GM18868 (cell line): ENCODE results near the gene FAM168A.
A peak's percentile ranks its signal among the peaks of the same experiment; 100 is the strongest.
"Not testable (repeated sequence)": the region's sequence is repeated elsewhere in the genome, so short reads cannot be mapped to it uniquely, and the experiment has no call there.

Source experiments
- ATAC-seq: cut with Tn5 transposase; IDR thresholded peaks from one replicate; pipeline ENCODE4 v1.9.1; 2021; ENCODE audit warnings: mild to moderate bottlenecking, moderate library complexity; ENCODE audit not compliant: unreplicated experiment

Gene FAM168A

DNA sequence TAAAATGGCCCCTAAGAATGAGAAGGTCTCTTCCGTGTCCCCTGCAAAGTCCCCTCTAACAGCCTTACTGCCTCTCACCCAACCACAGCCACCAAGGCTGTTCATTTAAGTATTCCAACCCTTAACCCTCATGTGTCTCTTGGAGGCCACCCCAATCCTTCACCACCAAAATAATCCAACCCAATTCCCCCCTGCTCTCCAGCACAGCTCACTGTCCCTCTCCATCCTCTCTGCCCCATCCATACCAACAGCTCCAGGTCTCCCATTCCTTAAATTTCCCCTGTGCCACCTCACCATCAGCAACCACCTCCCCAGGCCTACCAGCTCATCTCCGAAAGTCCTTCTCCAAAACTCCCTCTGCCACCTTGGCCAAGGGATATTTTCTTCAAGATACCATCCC, 1.4 kb downstream of the FAM168A start:
- no peak for ATAC-seq

DNA sequence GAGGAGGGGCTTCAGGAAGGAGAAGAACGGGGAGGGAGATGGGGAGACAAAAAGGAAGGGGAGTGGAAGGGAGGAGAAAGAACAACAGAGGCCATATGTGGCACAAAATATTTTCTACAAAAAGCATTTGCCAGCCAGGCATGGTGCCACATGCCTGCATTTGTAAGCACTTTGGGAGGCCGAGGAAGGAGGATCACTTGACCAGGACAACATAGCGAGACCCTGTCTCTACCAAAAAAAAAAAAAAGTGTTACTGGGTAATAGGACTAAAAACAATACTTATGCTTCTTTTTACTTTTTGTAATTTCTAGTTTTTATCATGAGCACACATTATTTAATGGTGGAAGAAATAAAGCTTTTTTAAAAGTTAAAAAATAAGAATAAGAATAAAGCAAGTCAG, 5.3 kb downstream of the FAM168A start:
- no peak for ATAC-seq

DNA sequence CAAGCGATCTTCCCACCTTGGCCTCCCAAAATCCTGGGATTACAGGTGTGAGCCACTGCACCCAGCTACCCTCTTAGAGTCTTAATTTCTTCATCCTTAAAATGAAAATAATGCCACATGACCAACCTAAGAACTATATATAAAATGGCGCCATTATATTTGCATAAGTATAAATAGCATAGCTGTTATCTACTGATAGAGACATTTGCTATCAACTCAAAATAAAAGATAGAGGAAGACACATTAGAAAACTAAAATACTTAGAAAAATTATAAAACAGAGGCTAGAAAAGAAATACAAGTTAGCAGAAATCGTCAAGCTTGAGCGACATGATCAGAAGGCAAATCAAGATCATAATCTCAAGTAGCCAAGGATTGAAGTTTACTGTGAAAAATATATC, 6.2 kb downstream of the FAM168A start:
- no peak for ATAC-seq

DNA sequence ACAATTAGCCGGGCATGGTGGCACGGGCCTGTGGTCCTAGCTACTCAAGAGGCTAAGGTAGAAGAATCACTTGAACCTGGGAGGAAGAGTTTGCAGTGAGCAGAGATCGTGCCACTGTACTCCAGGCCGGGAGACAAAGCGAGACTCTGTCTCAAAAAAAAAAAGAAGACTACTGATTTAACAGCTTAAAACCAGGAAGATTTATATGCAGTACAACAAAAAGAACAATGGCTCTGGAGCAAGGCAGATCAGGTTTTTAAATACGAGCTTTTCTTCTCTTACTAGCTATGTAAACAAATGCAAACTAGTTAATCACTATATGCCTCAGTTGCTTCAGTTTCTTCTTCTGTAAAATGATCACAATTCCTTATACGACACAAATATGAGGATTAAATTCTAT, 6.9 kb downstream of the FAM168A start:
- no peak for ATAC-seq

DNA sequence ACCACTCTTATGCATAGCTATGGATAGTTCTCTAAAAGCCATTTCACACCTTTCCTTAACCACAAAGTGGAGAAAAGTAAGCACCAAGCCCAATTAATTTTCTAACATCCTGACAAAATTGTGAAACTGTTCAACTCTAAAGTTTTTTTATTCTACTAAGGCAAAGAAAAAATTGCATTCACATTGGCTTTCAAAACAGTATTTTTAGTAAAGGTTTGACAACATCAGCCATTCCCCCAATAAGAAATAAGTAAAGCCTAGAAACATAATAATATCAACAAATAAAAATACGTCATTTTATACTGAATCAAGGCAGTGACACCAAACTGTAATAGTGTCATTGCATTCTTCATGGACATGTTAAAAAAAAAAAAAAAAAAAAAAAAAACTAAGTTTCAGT, 11.1 kb downstream of the FAM168A start:
- no peak for ATAC-seq

DNA sequence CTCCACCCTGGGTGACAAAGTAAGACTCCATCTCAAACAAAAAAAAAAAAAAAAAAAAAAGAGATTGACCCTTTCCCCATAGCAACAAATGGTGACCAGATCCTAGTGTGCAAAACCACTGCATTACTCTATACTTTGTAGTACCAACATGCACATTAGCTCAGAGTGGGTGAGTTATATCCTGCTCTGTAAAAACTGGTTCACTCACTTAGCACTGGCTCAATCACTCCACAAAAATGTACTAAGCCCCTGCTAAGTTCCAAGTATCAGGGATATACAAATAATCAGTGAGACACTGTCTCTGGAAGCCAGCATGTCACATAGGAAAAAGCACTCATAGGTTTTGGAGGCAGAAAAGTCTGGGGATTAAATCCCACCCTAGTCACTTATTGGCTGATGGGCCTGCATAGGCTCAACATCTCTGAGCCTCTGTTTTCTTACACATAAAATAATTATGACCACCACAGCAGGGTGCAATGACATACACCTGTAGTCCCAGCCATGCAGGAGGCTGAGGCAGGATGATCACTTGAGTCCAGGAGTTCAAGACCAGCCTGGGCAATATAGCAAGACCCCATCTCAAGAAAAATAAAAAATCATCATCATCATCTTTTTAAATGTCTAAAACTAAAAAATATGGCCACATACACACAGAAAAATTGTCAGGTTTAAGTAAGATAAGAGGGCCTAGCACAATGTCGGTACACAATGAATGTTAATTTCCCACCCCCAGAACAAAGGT, 11.9 kb downstream of the FAM168A start:
- no peak for ATAC-seq

DNA sequence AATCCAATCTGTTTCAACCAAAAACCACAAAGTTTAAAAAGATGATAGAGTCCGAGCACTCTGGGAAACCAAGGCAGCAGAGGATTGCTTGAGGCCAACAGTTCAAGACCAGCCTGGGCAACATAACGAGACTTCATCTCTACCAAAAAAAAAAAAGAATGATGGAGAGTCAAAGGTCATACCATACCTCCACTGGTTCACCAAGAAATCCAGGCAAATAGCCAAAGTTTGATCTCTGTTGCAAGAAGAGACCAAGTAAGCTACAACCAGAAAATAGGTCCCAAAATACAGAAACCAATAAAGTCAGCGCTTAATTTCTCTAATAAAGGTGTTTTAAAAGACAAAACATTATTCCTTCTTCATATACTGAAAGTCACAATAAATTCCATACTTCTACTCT, 13.1 kb downstream of the FAM168A start:
- no peak for ATAC-seq

DNA sequence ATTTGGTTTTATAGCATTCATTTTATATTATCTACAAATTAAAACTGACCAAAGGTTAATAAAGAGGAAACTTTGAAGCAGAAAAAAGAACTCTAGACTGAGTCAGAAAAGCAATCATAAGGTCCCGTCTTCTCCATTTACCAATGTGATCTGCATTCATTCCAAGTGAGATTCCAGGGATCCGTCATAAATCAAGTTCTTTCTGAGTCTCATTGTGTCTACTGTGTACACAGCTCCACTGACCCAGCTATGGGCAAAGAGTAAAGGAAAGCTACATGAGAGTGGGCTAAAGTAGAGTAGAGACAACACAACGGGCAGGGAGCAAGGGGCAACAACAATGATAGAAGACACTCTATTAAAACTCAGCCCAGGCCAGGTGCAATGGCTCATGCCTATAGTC, 15.3 kb downstream of the FAM168A start:
- no peak for ATAC-seq

DNA sequence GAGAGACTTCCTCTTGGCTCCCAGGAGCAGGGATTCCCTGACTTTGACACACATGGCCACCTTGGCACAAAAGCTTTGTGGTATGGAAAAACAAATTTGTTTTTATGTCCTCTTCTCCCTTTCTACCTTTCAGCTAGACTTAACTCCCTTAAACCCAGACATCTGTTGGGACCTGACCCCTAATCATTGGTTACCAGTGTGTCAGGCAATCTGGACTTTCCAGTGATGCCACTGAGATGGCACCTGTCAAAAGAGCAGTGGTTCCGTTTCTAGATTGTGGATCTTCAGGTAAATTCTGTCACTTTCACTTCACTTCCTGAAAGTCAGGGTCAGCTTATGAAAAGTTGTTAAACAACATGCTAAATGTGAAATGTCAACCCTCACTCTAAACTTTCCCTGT, 17.2 kb downstream of the FAM168A start:
- not testable (repeated sequence) for ATAC-seq

DNA sequence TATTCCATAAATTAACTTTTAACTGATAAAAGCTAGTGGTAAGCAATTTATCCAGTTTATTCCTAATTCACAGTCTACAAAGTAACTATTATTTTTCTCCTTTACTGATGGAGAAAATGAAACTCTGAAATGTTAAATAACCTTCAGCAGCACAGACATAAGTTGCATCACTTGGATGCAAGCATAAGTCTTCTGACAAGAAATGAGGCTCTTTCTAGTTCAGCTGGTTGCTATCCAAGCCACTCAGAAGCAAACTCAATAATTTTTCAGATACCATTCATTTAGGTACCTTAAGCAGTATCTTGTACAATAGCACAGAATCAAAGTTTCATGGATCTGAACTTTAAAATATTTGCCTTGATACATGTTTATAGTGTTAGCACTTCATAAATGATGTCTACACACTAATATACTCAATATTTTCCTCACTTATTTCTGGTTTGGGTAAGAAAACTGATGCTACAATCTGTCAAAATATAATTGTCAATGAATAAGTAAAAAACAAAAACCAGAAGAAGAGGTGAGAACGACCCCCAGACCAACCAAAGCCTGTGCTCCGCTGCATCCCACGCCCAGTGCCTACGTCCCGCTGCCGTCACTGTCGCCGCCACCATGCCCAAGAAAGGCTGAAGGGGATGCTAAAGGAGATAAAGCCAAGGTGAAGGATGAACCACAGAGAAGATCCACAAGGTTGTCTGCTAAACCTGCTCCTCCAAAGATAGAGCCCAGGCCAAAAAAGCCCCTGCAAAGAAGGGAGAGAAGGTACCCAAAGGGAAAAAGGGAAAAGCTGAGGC, 18.1 kb downstream of the FAM168A start:
- no peak for ATAC-seq

DNA sequence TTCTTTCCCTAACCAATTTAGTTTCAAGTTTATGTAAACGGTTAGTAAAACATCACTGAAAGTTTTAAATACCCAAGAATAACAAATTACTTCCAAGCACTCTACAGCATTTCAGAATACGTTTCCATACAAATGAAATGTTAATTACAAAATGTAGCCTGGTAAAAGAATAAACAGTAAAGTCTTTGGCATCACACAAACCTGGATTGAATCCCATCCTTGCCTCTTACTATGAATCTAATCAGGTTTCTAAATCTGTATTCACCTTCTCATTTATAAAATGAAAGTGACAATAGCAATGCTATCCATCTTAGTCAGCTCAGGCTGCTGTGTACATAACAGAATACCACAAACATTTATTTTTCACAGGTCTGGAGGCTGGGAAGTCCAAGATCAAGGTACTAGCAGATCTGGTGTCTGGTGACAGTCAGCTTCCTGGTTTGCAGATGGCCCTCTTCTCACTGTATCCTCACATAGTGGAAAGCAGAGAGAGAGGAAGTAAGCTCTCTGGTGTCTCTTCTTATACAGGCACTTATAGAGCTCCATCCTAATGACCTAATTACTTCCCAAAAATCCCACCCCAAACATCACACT, 19.2 kb downstream of the FAM168A start:
- ATAC-seq: peak; percentile 86

DNA sequence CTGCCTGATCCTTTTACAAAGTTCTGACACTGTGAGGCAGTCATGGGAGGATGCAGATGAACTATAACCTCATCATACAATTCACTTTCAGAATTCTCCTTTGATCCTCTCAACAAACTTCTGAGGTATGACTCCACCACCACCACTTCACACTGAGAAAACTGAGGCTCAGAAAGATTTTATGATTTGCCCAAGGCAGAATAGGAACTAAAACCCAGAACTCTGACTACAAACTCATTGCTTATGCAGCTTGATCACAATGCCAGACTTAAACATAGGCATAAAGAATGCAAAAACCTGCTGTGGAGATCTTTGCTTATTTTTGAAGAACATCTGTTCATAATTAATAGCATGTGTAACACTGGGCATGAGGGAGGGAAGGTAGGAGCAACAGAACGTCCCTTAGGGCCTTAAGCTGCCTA, 20.4 kb downstream of the FAM168A start:
- peak; percentile 53 for ATAC-seq

DNA sequence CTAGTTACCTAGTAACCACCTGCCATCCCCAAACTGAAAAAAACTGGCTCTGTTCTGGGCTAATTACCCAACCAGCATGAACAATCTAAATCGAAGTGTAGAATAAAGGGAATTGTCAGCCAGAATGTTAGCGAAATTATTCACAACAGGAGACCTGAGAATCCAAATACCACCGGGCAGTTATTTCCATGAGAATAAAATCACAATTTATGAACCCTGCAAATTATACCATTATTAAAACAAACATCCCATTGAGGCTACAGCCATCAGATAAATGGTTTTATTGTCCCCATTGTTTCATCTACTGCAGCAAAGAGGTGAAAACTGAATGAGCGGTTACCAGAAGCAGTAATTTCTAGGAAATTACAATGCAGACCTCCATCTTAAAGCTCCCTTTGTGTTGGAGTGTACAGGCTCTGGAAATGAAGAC, 21.7 kb downstream of the FAM168A start:
- no peak for ATAC-seq

DNA sequence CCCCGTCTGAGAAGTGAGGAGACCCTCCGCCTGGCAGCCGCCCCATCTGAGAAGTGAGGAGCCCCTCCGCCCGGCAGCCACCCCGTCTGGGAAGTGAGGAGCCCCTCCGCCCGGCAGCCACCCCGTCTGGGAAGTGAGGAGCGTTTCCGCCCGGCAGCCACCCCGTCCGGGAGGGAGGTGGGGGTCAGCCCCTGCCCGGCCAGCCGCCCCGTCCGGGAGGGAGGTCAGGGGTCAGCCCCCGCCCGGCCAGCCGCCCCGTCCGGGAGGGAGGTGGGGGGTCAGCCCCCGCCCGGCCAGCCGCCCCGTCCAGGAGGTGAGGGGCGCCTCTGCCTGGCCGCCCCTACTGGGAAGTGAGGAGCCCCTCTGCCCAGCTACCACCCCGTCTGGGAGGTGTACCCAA, 25.9 kb downstream of the FAM168A start:
- not testable (repeated sequence) for ATAC-seq

DNA sequence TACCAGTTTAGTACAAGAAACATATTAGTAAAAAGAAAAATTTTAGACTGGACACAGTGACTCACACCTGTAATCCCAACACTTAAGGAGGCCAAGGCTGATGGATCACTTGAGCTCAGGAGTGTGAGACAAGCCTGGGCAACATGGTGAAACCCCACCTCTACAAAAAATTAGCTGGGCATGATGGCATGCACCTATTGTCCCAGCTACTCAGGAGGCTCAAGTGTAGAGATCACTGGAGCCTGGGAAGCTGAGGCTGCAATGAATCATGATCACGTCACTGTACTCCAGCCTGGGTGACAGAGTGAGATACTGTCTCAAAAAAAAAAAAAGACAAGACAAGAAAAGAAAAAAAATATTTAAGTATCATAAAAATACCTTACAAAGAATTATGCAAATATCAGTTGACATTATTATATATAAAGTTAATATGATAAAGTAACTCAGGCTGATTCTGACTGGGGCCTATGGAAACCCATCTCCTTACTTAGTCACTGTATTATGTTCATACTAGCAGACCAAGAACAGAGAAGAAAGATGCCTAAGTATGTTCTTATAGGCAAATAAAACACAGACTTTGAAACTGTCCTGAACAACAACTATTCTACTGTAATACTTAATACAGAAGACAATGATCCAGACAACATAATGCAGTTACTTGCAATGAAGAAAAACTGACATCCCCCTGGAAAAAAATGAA, 27.3 kb downstream of the FAM168A start:
- no peak for ATAC-seq

DNA sequence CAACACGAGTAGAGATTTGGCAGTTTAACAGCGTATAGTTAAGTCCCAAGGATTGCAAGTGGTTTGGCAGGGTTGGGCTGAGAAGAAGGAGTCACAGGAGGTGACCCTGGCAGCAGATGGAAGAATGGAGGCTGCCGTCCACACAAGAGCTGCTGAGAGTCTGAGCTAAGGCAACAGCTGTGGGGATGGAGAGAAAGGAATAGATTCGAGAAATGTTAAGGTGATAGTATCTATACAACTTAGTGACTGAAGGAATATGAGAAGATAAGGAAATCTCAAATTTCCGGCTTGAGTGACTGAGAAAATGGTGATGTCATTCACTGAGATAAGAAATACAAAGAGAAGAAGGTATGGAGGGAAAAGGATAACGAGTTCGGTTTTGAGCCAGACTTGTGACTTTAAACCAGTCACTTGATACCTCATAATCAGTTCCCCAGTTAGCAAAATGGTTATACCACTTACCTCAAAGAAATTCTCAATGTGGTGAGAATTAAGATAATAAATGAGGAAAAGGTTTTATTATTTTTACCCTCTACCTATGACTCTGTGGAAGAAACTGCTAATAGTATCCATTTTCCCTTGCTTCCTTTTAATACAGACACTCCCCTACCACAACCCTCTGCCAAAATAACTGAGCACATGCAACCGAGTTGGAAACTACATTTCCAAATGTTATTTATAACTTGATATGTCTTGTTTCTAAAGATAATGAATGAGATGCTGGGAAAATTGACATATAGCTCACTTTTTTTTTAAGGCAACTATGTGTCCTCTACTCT, 30.7 kb downstream of the FAM168A start:
- no peak for ATAC-seq

DNA sequence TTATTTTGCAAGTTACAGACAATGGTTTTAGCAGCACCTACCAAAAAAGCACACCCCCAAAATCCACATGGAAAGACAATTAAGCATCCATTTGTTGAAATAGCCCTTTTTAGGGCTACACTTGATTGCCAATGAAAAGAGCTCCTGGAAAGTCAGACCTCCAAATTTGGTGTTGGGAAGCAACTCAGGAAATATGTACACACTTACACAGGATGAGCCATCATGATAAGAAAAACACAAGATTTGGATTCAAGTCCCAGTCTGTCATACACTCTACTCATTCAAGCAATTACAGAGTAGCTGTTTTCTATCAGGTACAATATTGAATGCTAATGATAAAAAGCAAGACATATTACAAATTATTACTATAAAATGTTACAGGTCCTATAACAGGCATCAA, 31.5 kb downstream of the FAM168A start:
- no peak for ATAC-seq

DNA sequence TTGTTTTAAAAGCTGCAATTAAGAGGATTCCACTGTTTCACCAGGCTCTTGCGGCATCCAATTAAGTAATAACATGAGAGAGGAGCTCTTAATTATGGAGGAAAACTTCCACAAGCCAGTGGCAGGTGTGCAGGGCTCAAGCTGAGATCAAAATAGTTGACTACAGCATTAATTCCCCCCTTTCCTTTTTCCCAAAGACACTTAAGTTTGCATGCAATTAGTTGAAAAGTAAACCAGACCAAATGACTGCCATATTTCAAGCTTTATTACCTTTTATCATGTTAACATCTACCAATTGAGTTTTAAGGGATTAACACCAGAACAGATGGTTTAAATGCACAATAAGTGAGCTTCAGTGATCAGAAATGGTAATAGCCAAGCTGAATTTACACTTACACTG, 32.1 kb downstream of the FAM168A start:
- ATAC-seq: no peak

DNA sequence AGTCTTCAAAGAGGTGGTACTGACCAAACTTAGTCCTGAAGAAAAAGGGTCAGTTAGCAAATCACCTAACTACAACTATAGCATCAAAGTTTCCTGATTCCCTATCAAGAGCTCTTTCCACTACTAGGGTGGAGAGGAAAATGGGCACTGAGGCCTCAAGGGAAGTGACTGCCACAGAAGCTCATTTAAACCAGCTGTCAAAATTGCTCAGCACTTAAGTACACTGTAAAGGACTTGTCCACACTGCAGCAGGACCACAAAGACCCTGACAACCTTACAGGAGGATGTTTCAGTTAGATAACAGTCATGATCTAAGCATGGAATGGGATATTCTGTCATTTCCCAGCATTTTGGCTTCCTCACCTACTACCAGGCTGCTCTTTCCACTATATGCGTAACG, 33.0 kb downstream of the FAM168A start:
- ATAC-seq: no peak

DNA sequence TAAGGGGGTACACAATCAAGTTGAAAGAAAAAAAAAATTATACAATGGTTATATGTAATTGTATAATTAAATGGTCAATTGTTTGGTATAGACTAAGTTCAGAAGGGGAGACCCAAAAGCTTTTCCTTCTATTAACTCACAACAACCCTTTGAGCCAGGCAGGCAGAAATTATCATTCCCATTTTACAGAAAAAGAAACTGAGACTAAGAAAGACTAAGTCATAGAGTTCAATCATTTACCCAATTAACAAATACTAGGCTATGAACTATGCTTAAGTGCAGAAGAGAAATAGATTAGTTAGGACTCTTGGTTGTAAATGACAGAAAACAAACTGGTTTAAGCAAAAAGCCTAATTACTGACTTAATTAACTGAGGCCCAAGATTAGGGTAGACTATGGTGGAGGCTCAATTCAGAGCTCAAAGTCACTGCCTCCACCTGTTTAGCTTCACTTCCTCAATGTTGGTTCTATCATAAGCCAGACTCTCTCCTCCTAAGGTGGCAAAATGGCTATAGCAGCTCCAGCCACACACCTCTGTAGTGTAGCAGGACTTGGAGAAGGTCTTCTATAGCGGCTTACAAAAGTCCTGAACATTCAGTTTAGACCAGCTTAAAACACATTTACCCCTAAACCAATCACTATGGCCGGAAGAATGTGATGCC, 34.2 kb downstream of the FAM168A start:
- no peak for ATAC-seq
